ENCODE measurements around the gene SH3TC1.

Gene SH3TC1

GRCh38 chr4:8163436-8164193 is 35.5 kb upstream of the SH3TC1 start:
- no peak for DNase-seq (ENCODE audit: low spot score)

GRCh38 chr4:8164194-8164565 is 34.9 kb upstream of the SH3TC1 start:
- no peak for DNase-seq (ENCODE audit: low spot score)

- DNase-seq (ENCODE audit: low spot score): no peak
These were observed 34.4 kb upstream of the SH3TC1 start for GRCh38 chr4:8164687-8165086.

GRCh38 chr4:8165374-8165896 is 33.7 kb upstream of the SH3TC1 start:
- no peak for DNase-seq (ENCODE audit: low spot score)

DNA sequence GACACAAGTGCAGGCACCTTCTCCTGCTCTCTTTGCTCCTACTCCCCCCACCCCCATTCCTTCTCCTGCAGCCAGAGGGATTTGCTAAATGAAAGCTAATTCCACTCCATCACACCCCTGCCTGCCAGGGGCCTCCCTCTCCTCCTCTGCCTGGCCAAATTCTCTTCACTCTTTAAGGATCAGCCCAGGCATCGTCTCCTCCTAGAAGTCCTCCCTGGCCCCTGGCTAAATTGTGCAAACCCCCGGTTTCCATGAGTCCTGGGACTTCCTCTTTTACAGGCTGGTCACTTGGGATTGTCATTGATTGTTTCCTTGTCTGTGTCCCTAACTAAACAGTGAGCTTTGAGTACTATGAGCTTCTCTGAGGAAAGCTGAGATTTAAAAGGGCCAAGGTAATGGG is 31.8 kb upstream of the SH3TC1 start:
- no peak for DNase-seq (ENCODE audit: low spot score)

- no peak for DNase-seq (ENCODE audit: low spot score)
These were observed 31.3 kb upstream of the SH3TC1 start for GRCh38 chr4:8167815-8168214.

- no peak for DNase-seq (ENCODE audit: low spot score)
These were observed 30.9 kb upstream of the SH3TC1 start for GRCh38 chr4:8168232-8168631.

DNA sequence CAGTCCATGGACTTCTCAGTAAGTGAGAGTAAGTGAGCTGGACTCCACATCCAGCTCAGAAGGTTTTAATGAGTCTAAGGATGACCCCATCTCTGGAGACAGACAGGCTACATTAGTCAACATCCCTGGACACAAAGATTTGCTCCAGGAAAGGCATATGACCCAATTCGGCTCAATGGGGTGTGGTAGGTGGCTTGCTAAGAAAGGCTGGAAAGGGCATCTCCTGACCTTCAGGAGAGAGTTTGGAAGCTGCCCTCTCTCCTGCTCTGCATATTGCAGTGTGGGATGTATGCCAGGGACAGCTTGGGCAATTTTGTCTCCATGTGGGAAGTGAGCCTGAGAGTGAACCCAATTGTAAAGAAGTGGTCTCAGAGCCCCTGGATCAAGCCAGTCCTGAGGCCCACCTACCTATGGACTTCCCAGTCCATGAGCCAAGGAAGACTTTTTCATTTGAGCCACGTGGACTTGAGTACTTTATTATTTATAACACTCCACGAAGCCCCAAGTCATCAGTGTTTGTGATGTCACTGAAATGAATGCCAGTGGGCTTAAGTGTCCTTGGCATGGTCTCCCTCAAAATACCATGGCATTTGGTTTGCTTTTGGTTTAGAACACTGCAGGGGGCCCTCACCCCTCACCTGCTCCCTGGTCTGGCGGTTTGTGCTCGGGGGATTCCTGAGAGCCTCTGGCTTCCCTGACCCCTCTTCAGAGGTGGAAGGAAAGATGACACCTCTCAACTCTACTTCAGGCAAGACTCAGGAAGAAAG is 30.1 kb upstream of the SH3TC1 start:
- DNase-seq (ENCODE audit: low spot score): no peak

- no peak for DNase-seq (ENCODE audit: low spot score)
These were observed 29.3 kb upstream of the SH3TC1 start for GRCh38 chr4:8169763-8170162.

DNA sequence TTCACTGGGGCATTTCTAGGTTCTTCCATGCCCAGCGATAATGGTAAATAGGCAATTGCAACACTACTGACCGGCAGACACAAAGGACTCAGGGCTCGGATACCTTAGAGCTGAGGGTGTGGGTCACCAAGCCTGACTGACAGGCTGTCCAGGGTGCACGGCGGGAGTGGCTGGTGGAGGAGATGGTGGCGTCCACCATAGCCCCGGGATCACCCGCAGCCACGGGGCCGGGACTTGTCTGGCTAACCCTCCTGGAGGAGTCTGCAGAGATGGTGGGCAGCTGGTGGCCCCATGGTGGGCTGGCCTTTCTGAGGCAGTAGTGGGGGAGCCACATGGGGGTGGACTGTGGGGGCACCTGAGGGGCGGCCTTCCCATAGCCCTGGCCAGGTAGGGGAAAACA is 28.7 kb upstream of the SH3TC1 start:
- no peak for DNase-seq (ENCODE audit: low spot score)

GRCh38 chr4:8171266-8171665 is 27.8 kb upstream of the SH3TC1 start:
- DNase-seq (ENCODE audit: low spot score): no peak

GRCh38 chr4:8171984-8172924 is 26.8 kb upstream of the SH3TC1 start:
- DNase-seq (ENCODE audit: low spot score): no peak

DNA sequence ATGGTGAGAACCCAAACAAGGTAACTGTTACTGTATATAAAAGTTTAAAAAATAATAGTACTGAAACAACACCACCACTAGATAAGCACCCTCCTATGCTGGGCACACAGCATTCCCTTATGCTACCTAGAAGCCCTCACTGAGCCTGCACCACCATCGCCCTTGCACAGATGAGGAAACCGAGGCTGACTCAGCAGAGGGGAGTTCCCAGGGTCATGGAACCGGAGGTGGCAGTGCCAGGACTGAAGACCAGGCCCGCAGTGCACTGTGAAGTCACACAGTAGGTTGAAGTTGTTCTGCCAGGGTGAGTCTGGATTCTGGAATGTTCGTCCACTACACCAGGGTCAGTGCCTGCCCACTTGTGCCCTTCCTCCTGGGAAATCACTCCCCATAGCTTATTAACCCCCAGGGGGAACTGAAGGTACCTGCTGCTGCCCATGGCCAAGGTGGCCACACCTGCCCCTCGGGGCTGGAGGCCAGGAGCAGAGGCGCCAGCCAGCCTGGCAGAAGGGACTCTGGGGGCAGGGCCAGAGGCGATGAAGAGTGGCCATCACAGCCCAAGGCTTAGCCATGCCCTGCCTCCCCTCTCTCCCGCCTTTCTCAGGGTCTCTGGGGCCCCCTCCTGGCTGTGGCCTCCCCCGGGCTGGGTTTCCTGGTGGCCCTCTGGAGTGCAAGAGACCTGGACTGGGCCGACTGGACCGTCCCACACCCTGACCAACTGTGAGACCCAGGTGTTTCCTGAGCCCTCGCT is 25.4 kb upstream of the SH3TC1 start:
- DNase-seq (ENCODE audit: low spot score): no peak

- DNase-seq (ENCODE audit: low spot score): no peak
These were observed 24.1 kb upstream of the SH3TC1 start for GRCh38 chr4:8174970-8175369.

DNA sequence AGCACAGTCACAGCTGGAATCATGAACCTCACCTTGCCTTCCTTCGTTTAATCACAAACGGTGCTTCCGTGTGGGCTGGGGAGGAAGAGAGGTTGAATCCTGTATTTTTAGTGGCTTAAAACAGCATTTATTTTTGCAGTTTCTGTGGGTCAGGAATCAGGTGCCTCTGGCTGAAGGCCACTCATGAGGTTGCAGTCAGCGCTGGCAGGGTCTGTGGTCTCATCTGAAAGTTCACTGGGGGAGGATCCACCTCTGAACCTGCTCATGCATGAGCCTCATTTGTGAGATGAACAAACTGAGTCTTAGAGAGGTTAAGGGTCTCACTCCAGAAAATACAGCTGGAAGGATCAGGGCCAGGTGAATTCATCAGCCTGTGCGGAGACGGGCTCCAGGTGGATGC is 23.4 kb upstream of the SH3TC1 start:
- no peak for DNase-seq (ENCODE audit: low spot score)

GRCh38 chr4:8176547-8177399 is 22.3 kb upstream of the SH3TC1 start:
- peak; percentile 75 for DNase-seq (ENCODE audit: low spot score)

DNA sequence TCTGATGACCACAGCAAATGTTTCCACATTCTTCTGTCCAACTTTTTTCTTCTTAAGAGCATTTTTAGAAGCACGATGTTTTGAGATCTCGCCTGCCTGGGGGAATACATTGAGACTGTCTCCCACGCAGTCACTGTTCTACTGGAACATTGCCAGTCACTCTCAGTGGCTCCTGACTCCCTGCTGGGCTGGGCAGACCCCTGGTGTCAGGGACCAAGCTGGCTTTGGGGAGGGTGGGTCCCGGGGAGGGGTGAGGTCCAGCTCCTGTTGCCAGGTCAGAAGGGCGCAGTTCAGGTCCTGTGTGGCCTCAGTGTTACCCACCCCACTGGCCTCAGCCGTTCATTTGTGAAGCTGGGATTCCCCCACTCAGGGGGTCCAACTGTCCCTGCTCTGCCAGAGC is 21.5 kb upstream of the SH3TC1 start:
- DNase-seq (ENCODE audit: low spot score): no peak

DNA sequence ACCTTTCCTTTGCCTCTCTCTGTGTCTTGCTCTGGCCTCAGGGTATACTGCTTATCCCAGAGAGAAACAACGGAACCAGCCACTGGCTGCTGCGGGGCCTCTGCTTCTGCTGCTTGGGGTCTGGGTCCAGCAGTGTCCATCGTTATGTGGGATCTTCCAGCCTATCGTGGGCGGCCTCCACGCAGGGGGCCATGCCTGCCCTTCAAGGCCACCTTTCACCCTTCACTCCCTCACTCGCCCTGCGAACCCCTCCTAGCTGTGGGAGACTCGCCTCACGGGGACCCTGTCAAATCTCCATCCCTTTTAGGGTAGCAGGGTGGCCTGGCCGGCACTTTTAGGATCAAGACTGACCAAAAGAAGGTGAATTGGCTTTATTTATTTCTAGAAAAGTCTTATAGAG is 21.1 kb upstream of the SH3TC1 start:
- DNase-seq (ENCODE audit: low spot score): no peak

GRCh38 chr4:8179074-8179473 is 20.0 kb upstream of the SH3TC1 start:
- no peak for DNase-seq (ENCODE audit: low spot score)

DNA sequence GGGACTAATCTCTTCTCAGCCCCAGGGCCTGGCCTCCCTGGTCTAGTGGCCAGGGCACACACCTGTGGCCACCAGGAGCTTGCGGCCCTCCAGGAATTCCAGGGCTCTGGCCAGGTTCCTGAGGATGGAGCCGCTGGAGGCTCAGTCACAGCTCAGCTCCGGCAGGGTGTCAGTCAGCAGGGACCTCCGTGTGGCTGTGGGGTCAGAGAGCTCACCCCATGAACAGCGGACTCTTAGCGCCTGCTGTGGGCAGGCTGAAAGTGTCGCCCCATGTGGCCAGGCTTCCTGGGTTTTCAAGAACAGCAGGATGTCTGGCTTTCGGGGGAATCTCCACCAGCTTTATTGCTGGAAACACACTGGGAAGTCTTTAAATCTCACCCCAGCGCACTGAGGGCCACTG is 19.3 kb upstream of the SH3TC1 start:
- DNase-seq (ENCODE audit: low spot score): no peak
